ENCODE data around the gene CD46. TPM values are rescaled to one million over a fixed set of nuclear protein-coding genes. Genes with fewer than 3 reads are reported as not detected.
A peak's percentile ranks its signal among the peaks of the same experiment; 100 is the strongest.

The CD46 gene
- total and polyA plus RNA-seq, 10 of the 15 experiments (the other 5 are each of a cell fraction or from before 2014, with no cell fraction given), result 61.1 to 198 (median 81.4) TPM

GRCh38 chr1:207815913-207816291, 64.0 kb downstream of the CD46 start:
- intact Hi-C loops (cut with micrococcal nuclease; ENCODE audit: unreplicated experiment), result no loop called here
- Histone ChIP-seq H4K20me1 (ENCODE audit: control insufficient read depth, insufficient read depth) (peaks cover 6% of the 10 kb centered on the region; the same call in 1 of the 2 replicates), H3K27me3 (replicated peaks in 1 of 2; ENCODE audit: control insufficient read depth in 2 of 2, insufficient read depth in 2 of 2, low read length in 1 of 2) (no peaks in the 10 kb centered on the region), H2AFZ (ENCODE audit: control insufficient read depth, low read depth, low read length) (no peak overlapping the region), H3K27ac (ENCODE audit: control insufficient read depth, insufficient read depth) (no peak overlapping the region; the same call in 1 of the 2 replicates), H3K9me3 (replicated peaks; ENCODE audit: control insufficient read depth, insufficient read depth, low read length) (no peaks in the 10 kb centered on the region), H3K36me3 (ENCODE audit: control insufficient read depth in 2 of 2, insufficient read depth in 2 of 2, low read length in 1 of 2) (peaks cover 30 to 39% of the 10 kb centered on the region in 2 experiments), H3K4me2 (ENCODE audit: control insufficient read depth, insufficient read depth) (peak overlapping the region; percentile 38), H3K9ac (ENCODE audit: control insufficient read depth, insufficient read depth, low read length) (no peak overlapping the region), H3K79me2 (ENCODE audit: control insufficient read depth, insufficient read depth, low read length) (peaks cover 58% of the 10 kb centered on the region), H3K4me3 (no peak overlapping the region), H3K4me1 (ENCODE audit: control insufficient read depth, insufficient read depth, low read length) (peaks cover 12% of the 10 kb centered on the region; the same call in 1 of the 2 replicates)
- FAIRE-seq, result no peak
- RAD21 ChIA-PET (ENCODE audit: unreplicated experiment), result interaction anchor here (1.0 kb wide), 1 partner anchor 19 kb away, joined by 3 read pairs; no protein-coding TSS in a partner anchor
- SMC1A ChIA-PET (ENCODE audit: uncharacterized antibody, unreplicated experiment), result interaction anchor here (1.0 kb wide), 1 partner anchor 19 kb away, joined by 4 read pairs; no protein-coding TSS in a partner anchor
- in situ Hi-C loops (cut with MboI), result no loop called here
- POLR2A ChIA-PET, result interaction anchor here (20.7 kb wide), 1 partner anchor 50 kb away, joined by 620 read pairs; no protein-coding TSS in a partner anchor
- ATAC-seq, result peak; percentile 9
- no peak for DNase-seq (ENCODE audit: low read depth, low spot score)
- WGBS (ENCODE audit: insufficient coverage, insufficient replicate concordance, low lambda C conversion rate, missing lambda C conversion rate), result 50% methylated on average over 2 of the region's 2 CpGs
- BruUV-seq (replicated peaks), result no TSS peak
- TF ChIP-seq MYC (IDR thresholded peaks at IDR 0.05; ENCODE audit: insufficient read depth, insufficient read length, insufficient replicate concordance, low read length, severe bottlenecking), result no peak
- TF ChIP-seq, protein P1, sequence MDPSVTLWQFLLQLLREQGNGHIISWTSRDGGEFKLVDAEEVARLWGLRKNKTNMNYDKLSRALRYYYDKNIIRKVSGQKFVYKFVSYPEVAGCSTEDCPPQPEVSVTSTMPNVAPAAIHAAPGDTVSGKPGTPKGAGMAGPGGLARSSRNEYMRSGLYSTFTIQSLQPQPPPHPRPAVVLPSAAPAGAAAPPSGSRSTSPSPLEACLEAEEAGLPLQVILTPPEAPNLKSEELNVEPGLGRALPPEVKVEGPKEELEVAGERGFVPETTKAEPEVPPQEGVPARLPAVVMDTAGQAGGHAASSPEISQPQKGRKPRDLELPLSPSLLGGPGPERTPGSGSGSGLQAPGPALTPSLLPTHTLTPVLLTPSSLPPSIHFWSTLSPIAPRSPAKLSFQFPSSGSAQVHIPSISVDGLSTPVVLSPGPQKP (IDR thresholded peaks at IDR 0.05; ENCODE audit: low read depth, low read length), result no peak
- TF ChIP-seq SIX5 (IDR thresholded peaks at IDR 0.05; ENCODE audit: low read depth, low read length, severe bottlenecking), result no peak
- TF ChIP-seq NFYB (IDR thresholded peaks at IDR 0.05; ENCODE audit: insufficient read depth, low read depth, low read length), result no peak
- TF ChIP-seq RUNX3 (IDR thresholded peaks at IDR 0.05; ENCODE audit: low read length), result peak; percentile 45
- TF ChIP-seq CHD4 (IDR thresholded peaks at IDR 0.05), result no peak
- TF ChIP-seq FOXM1 (IDR thresholded peaks at IDR 0.05; ENCODE audit: low read depth, low read length), result no peak
- CTCF ChIA-PET, result interaction anchor here (1.2 to 1.6 kb wide), 2 partner anchors 19 to 68 kb away, joined by 4 to 5 read pairs; no protein-coding TSS in a partner anchor
